K562 (cell line): Measurements from ENCODE around the gene TASP1. TPM values are rescaled to one million over a fixed set of nuclear protein-coding genes. Genes with fewer than 3 reads are reported as not detected.

Source experiments
- ATAC-seq: fragments of 200-7000 bp; cut with Tn5 transposase; 3 replicates; pipeline ENCODE4 v1.9.1; 2020; ENCODE audit warnings: moderate library complexity
- BruUV-seq: library from RNA; stranded (reverse); fragments of 400-500 nt; replicated peaks from 2 replicates; lab custom pipeline; 2021; lab: Mats Ljungman, UMichigan
- CTCF ChIA-PET: fragments of 300-600 bp; formaldehyde crosslinking; extraction: SDS; loops from one replicate; lab custom pipeline; 2021; ENCODE audit warnings: low intra/inter-chr PET ratio; lab: Yijun Ruan, JAX
- POLR2A ChIA-PET: fragments of 300-600, 350-650 bp; sonication (Branson Sonifier 250); formaldehyde crosslinking; extraction: SDS; loops from one replicate; lab custom pipeline; 2021; ENCODE audit warnings: antibody characterized with exemption, inconsistent platforms; lab: Yijun Ruan, JAX
- DNase-seq, 4 experiments: peaks; one replicate each; pipeline versions ENCODE4 v3.0.0 to v3.0.0-alpha.2; 2011 to 2018; ENCODE audit warnings: low spot score in 3 of 4, mixed read lengths in 3 of 4; ENCODE audit errors: extremely low read depth in 1 of 4
- FAIRE-seq: peaks from 2 replicates; lab custom pipeline; 2011; peaks lifted over from hg19 to GRCh38; lab: Jason Lieb, UNC
- H2AFZ ChIP-seq: 2 replicates; pipeline ENCODE4 v1.6.0; 2011; ENCODE audit warnings: low read depth, low read length, control low read depth, inconsistent platforms
- H3K27ac ChIP-seq: fragments of 200-600 bp; 3 replicates; pipeline ENCODE4 v1.8.0; 2011; ENCODE audit warnings: low read depth, mild to moderate bottlenecking, control low read depth, inconsistent platforms, low read length, moderate library complexity, mixed read lengths; ENCODE audit errors: extremely low read depth
- H3K27me3 ChIP-seq, 2 experiments: fragments of 300-600 bp in 1 of 2; 2 replicates in 1 of 2; 3 replicates in 1 of 2; pipeline versions ENCODE4 v1.6.0 to v1.8.0; 2011; ENCODE audit warnings: inconsistent platforms in 2 of 2, low read length in 2 of 2, mild to moderate bottlenecking in 1 of 2, mixed read lengths in 1 of 2, moderate library complexity in 1 of 2; ENCODE audit not compliant: control insufficient read depth in 2 of 2, insufficient read depth in 2 of 2
- H3K36me3 ChIP-seq: fragments of 300-600 bp; 3 replicates; pipeline ENCODE4 v1.8.0; 2011; ENCODE audit warnings: mild to moderate bottlenecking, low read length, inconsistent platforms; ENCODE audit not compliant: control insufficient read depth, insufficient read depth
- H3K4me1 ChIP-seq, 2 experiments: fragments of 200-600 bp in 1 of 2; replicated peaks in 1 of 2; 2 replicates in 1 of 2; 3 replicates in 1 of 2; pipeline versions ENCODE4 v1.5.1 to v1.8.0; 2011; ENCODE audit warnings: inconsistent platforms in 2 of 2, low read length in 2 of 2, mild to moderate bottlenecking in 1 of 2, mixed read lengths in 1 of 2, moderate library complexity in 1 of 2; ENCODE audit not compliant: control insufficient read depth in 2 of 2, insufficient read depth in 2 of 2
- H3K4me2 ChIP-seq: 2 replicates; pipeline ENCODE4 v1.6.1; 2011; ENCODE audit warnings: low read length, control low read depth, inconsistent platforms, mixed read lengths; ENCODE audit not compliant: insufficient read depth
- H3K4me3 ChIP-seq: fragments of 200-600 bp; sonication (generic), shearing (Covaris generic); 2 replicates; pipeline ENCODE4 v1.5.1; 2016; ENCODE audit warnings: control low read depth, inconsistent platforms
- H3K79me2 ChIP-seq: fragments of 200-600 bp; 3 replicates; pipeline ENCODE4 v1.8.0; 2011; ENCODE audit warnings: low read length, inconsistent platforms; ENCODE audit not compliant: control insufficient read depth, insufficient read depth
- H3K9ac ChIP-seq, 2 experiments: 2 replicates each; pipeline versions ENCODE4 v1.6.0 to v1.6.1; 2011; ENCODE audit warnings: low read depth in 2 of 2, low read length in 2 of 2, control low read depth in 1 of 2, inconsistent platforms in 1 of 2, mild to moderate bottlenecking in 1 of 2, mixed read lengths in 1 of 2; ENCODE audit not compliant: insufficient read depth in 1 of 2
- H3K9me1 ChIP-seq: one replicate; pipeline ENCODE4 v1.6.0; 2011; ENCODE audit warnings: inconsistent platforms, mild to moderate bottlenecking, low read length, moderate library complexity; ENCODE audit not compliant: control insufficient read depth, insufficient read depth
- H3K9me3 ChIP-seq: replicated peaks from 2 replicates; pipeline ENCODE4 v1.5.1; 2011; ENCODE audit warnings: low read depth, low read length, inconsistent platforms; ENCODE audit not compliant: control insufficient read depth, insufficient read depth
- H4K20me1 ChIP-seq: replicated peaks from 2 replicates; pipeline ENCODE4 v1.6.1; 2011; ENCODE audit warnings: low read length, inconsistent platforms, mixed read lengths; ENCODE audit not compliant: control insufficient read depth, insufficient read depth
- ADNP ChIP-seq: fragments of 200-800 bp; sonication (Bioruptor generic); IDR thresholded peaks from 2 replicates; pipeline ENCODE4 v1.6.1; 2016; ENCODE audit warnings: missing genetic modification characterization, missing compliant biosample characterization
- ATF2 ChIP-seq: sonication (generic); formaldehyde crosslinking; IDR thresholded peaks from 2 replicates; pipeline ENCODE4 v1.8.1; 2022; ENCODE audit warnings: missing genetic modification reagents
- CBX1 ChIP-seq: sonication (generic); IDR thresholded peaks from 2 replicates; pipeline ENCODE4 v1.6.1; 2016; ENCODE audit warnings: antibody characterized with exemption, low read depth, mild to moderate bottlenecking
- CREB1 ChIP-seq, 2 experiments: sonication (generic) in 1 of 2; formaldehyde crosslinking in 1 of 2; IDR thresholded peaks; 2 replicates each; pipeline versions ENCODE4 v1.6.1 to v1.8.0; 2012 to 2022; ENCODE audit warnings: inconsistent platforms in 1 of 2, mild to moderate bottlenecking in 1 of 2, missing genetic modification reagents in 1 of 2, moderate library complexity in 1 of 2
- HNRNPLL ChIP-seq: fragments of 200-400 bp; formaldehyde crosslinking; IDR thresholded peaks from 2 replicates; pipeline ENCODE4 v1.6.1; 2017; ENCODE audit warnings: low read length, low read depth, mild to moderate bottlenecking; ENCODE audit not compliant: poor library complexity, severe bottlenecking
- ZNF146 ChIP-seq: IDR thresholded peaks from one replicate; pipeline ENCODE4 v1.6.1; 2018; ENCODE audit warnings: missing compliant biosample characterization; ENCODE audit not compliant: unreplicated experiment
- ZNF347 ChIP-seq: fragments of 450-650 bp; formaldehyde crosslinking; IDR thresholded peaks from 2 replicates; pipeline ENCODE4 v1.4.0; 2020; ENCODE audit warnings: low read depth, mild to moderate bottlenecking, moderate library complexity
- ZNF699 ChIP-seq: fragments of 250-450 bp; sonication (Bioruptor Pico); IDR thresholded peaks from 2 replicates; pipeline ENCODE4 v1.8.0; 2021; ENCODE audit warnings: mild to moderate bottlenecking, moderate library complexity; ENCODE audit not compliant: insufficient replicate concordance
- ZNF76 ChIP-seq: fragments of 250-450 bp; sonication (Bioruptor Pico); IDR thresholded peaks from 2 replicates; pipeline ENCODE4 v1.4.0; 2020; ENCODE audit warnings: mild to moderate bottlenecking, moderate library complexity, borderline replicate concordance
- in situ Hi-C: fragments of 300-500 bp; cut with MboI; formaldehyde crosslinking; loops from 4 replicates; pipeline ENCODE4 v1.15.0; 2018; ENCODE audit warnings: inconsistent platforms, mixed read lengths
- intact Hi-C: fragments of 100-400 bp; cut with micrococcal nuclease; formaldehyde crosslinking; loops from 2 replicates; pipeline ENCODE4 v1.14.2; 2022
- polyA plus RNA-seq, 8 experiments: library from polyadenylated mRNA; depleted of rRNA in 4 of 8; stranded (reverse) in 5 of 8; unstranded in 3 of 8; fragments of >200 nt; fragmentation: Nextera tagmentation in 2 of 8; fragmentation: Illumina TruSeq in 1 of 8; extraction: Ambion mirVana in 2 of 8; extraction: Trizol in 1 of 8; gene quantifications; 2 replicates each; pipeline versions ENCODE4 v1.2.1 to v1.2.3, GENCODE V29; 2011 to 2014; ENCODE audit warnings: inconsistent platforms in 1 of 8, missing spikeins in 1 of 8
- total RNA-seq, 7 experiments: library from RNA; depleted of rRNA in 6 of 7; stranded (reverse); fragments of >200 nt in 6 of 7; fragmentation: Illumina TruSeq in 2 of 7; extraction: Trizol in 2 of 7; gene quantifications; 2 replicates each; pipeline versions ENCODE4 v1.2.1 to v1.2.3, GENCODE V29; 2011 to 2021; ENCODE audit warnings: low replicate concordance in 1 of 7
- TF ChIP-seq, protein P1 (sequence below): fragments of 450-650 bp; IDR thresholded peaks from 2 replicates; pipeline ENCODE4 v1.6.1; 2016; ENCODE audit warnings: missing biosample characterization, missing genetic modification characterization
- TF ChIP-seq, protein P2 (sequence below): fragments of 250-450 bp; sonication (Bioruptor Pico); IDR thresholded peaks from 2 replicates; pipeline ENCODE4 v1.5.0; 2021
- TF ChIP-seq, protein P3 (sequence below), 2 experiments: fragments of 450-650 bp; IDR thresholded peaks; 2 replicates each; pipeline ENCODE4 v1.6.1; 2018; ENCODE audit warnings: mild to moderate bottlenecking in 2 of 2, low read depth in 1 of 2; ENCODE audit not compliant: partially characterized antibody in 2 of 2
- TF ChIP-seq, protein P4 (sequence below), 3 experiments: fragments of 200-800 bp in 1 of 3; sonication (Bioruptor generic) in 1 of 3; sonication (generic) in 1 of 3; formaldehyde crosslinking in 1 of 3; IDR thresholded peaks; 2 replicates each; pipeline versions ENCODE4 v1.6.1 to v1.8.0; 2016 to 2022; ENCODE audit warnings: mild to moderate bottlenecking in 2 of 3, missing compliant biosample characterization in 2 of 3, missing genetic modification characterization in 2 of 3, missing genetic modification reagents in 1 of 3

Gene TASP1
- total and polyA plus RNA-seq, 9 of the 15 experiments (the other 6 are each of a cell fraction or from before 2014, with no cell fraction given), result 3.7 to 10.6 (median 6.4) TPM

- ChIA-PET CTCF (no interaction called here), POLR2A (no interaction called here)
- BruUV-seq, result no TSS peak
- H3K27ac ChIP-seq, result no peak overlapping the region
- ATAC-seq (no peak), FAIRE-seq (no peak), DNase-seq (no peak)
- no peaks in the 10 kb centered on the region for H3K9me1 ChIP-seq
- no peak overlapping the region for H3K4me2 ChIP-seq
- H2AFZ ChIP-seq, result no peak overlapping the region
- H3K27me3 ChIP-seq, result no peaks in the 10 kb centered on the region
- no peaks in the 10 kb centered on the region for H3K79me2 ChIP-seq
- intact Hi-C loops, result loop anchor here (10.0 kb wide), 1 partner anchor 91 kb away; no protein-coding TSS in a partner anchor
- H3K9me3 ChIP-seq, result no peaks in the 10 kb centered on the region
- in situ Hi-C loops, result no loop called here
- no peaks in the 10 kb centered on the region for H4K20me1 ChIP-seq
- H3K4me1 ChIP-seq, result no peaks in the 10 kb centered on the region
- 0 out of 3 replicates have a peak, but pooled peaks cover 2% of the 10 kb centered on the region for H3K36me3 ChIP-seq
- no peak overlapping the region for H3K9ac ChIP-seq
- no peak overlapping the region for H3K4me3 ChIP-seq
- TF ChIP-seq ATF2 (no peak), CBX1 (no peak), ZNF699 (CRISPR knock-in tag) (no peak), ZNF76 (CRISPR knock-in tag) (no peak), ZNF146 (CRISPR knock-in tag) (no peak), ZNF347 (no peak), ADNP (tag) (no peak), HNRNPLL (no peak), CREB1 (IDR thresholded peaks at IDR 0.05) (no peak), CREB1 (CRISPR knock-in tag; IDR thresholded peaks at IDR 0.05) (no peak)
- TF ChIP-seq, protein P1, sequence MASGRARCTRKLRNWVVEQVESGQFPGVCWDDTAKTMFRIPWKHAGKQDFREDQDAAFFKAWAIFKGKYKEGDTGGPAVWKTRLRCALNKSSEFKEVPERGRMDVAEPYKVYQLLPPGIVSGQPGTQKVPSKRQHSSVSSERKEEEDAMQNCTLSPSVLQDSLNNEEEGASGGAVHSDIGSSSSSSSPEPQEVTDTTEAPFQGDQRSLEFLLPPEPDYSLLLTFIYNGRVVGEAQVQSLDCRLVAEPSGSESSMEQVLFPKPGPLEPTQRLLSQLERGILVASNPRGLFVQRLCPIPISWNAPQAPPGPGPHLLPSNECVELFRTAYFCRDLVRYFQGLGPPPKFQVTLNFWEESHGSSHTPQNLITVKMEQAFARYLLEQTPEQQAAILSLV (tag), result no peak
- TF ChIP-seq, protein P2, sequence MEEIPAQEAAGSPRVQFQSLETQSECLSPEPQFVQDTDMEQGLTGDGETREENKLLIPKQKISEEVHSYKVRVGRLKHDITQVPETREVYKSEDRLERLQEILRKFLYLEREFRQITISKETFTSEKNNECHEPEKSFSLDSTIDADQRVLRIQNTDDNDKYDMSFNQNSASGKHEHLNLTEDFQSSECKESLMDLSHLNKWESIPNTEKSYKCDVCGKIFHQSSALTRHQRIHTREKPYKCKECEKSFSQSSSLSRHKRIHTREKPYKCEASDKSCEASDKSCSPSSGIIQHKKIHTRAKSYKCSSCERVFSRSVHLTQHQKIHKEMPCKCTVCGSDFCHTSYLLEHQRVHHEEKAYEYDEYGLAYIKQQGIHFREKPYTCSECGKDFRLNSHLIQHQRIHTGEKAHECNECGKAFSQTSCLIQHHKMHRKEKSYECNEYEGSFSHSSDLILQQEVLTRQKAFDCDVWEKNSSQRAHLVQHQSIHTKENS (CRISPR knock-in tag), result no peak
- TF ChIP-seq, protein P3, sequence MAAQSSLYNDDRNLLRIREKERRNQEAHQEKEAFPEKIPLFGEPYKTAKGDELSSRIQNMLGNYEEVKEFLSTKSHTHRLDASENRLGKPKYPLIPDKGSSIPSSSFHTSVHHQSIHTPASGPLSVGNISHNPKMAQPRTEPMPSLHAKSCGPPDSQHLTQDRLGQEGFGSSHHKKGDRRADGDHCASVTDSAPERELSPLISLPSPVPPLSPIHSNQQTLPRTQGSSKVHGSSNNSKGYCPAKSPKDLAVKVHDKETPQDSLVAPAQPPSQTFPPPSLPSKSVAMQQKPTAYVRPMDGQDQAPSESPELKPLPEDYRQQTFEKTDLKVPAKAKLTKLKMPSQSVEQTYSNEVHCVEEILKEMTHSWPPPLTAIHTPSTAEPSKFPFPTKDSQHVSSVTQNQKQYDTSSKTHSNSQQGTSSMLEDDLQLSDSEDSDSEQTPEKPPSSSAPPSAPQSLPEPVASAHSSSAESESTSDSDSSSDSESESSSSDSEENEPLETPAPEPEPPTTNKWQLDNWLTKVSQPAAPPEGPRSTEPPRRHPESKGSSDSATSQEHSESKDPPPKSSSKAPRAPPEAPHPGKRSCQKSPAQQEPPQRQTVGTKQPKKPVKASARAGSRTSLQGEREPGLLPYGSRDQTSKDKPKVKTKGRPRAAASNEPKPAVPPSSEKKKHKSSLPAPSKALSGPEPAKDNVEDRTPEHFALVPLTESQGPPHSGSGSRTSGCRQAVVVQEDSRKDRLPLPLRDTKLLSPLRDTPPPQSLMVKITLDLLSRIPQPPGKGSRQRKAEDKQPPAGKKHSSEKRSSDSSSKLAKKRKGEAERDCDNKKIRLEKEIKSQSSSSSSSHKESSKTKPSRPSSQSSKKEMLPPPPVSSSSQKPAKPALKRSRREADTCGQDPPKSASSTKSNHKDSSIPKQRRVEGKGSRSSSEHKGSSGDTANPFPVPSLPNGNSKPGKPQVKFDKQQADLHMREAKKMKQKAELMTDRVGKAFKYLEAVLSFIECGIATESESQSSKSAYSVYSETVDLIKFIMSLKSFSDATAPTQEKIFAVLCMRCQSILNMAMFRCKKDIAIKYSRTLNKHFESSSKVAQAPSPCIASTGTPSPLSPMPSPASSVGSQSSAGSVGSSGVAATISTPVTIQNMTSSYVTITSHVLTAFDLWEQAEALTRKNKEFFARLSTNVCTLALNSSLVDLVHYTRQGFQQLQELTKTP (IDR thresholded peaks at IDR 0.05; ENCODE audit: low read depth in 1 of 2, partially characterized antibody in 2 of 2), result no peak
- TF ChIP-seq, protein P4, sequence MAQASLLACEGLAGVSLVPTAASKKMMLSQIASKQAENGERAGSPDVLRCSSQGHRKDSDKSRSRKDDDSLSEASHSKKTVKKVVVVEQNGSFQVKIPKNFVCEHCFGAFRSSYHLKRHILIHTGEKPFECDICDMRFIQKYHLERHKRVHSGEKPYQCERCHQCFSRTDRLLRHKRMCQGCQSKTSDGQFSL (CRISPR knock-in tag; IDR thresholded peaks at IDR 0.05), result no peak
- TF ChIP-seq, protein P4 (tag; IDR thresholded peaks at IDR 0.05), result no peak
Observed at GRCh38 chr20:13613917-13614316, 24.8 kb downstream of the TASP1 start.
